ENCODE results near the gene NCOA1. TPM values are rescaled to one million over a fixed set of nuclear protein-coding genes. Genes with fewer than 3 reads are reported as not detected.

Gene NCOA1
- total RNA-seq, 1 experiment from 2014 or later, result 11.6 TPM

- no peak for TF ChIP-seq EZH2 (IDR thresholded peaks at IDR 0.05; ENCODE audit: low read depth)
- TF ChIP-seq, protein P1, sequence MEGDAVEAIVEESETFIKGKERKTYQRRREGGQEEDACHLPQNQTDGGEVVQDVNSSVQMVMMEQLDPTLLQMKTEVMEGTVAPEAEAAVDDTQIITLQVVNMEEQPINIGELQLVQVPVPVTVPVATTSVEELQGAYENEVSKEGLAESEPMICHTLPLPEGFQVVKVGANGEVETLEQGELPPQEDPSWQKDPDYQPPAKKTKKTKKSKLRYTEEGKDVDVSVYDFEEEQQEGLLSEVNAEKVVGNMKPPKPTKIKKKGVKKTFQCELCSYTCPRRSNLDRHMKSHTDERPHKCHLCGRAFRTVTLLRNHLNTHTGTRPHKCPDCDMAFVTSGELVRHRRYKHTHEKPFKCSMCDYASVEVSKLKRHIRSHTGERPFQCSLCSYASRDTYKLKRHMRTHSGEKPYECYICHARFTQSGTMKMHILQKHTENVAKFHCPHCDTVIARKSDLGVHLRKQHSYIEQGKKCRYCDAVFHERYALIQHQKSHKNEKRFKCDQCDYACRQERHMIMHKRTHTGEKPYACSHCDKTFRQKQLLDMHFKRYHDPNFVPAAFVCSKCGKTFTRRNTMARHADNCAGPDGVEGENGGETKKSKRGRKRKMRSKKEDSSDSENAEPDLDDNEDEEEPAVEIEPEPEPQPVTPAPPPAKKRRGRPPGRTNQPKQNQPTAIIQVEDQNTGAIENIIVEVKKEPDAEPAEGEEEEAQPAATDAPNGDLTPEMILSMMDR (conservative IDR thresholded peaks at IDR 0.05), result no peak
- no peaks in the 10 kb centered on the region; the same call in 1 of the 2 replicates for H3K9me3 ChIP-seq (ENCODE audit: insufficient read depth, low read depth)
- H3K4me3 ChIP-seq, result no peak overlapping the region
- H3F3A ChIP-seq (ENCODE audit: insufficient read depth, low read depth), result no peaks in the 10 kb centered on the region
- BruUV-seq (replicated peaks), result no TSS peak
- no peaks in the 10 kb centered on the region for H3K4me1 ChIP-seq (replicated peaks; ENCODE audit: insufficient read depth)
- ChIA-PET POLR2A (ENCODE audit: unreplicated experiment) (interaction anchor here (0.6 kb wide), 1 partner anchor 60 kb away, joined by 6 read pairs; no protein-coding TSS in a partner anchor), CTCF (no interaction called here)
- intact Hi-C loops (cut with micrococcal nuclease; ENCODE audit: unreplicated experiment), result no loop called here
- H3K9me2 ChIP-seq (ENCODE audit: insufficient read depth), result no peaks in the 10 kb centered on the region
- H4K20me1 ChIP-seq (ENCODE audit: insufficient read depth), result no peaks in the 10 kb centered on the region
- DNase-seq, result no peak
- H3K4me2 ChIP-seq, result no peak overlapping the region
- no peak overlapping the region for H3K27ac ChIP-seq
- no peak overlapping the region for H2AFZ ChIP-seq
- H3K79me2 ChIP-seq (ENCODE audit: low read depth), result no peaks in the 10 kb centered on the region
- H3K36me3 ChIP-seq (ENCODE audit: low read depth), result no peaks in the 10 kb centered on the region
- no peaks in the 10 kb centered on the region for H3K27me3 ChIP-seq (ENCODE audit: insufficient read depth, low read depth)
Observed at GRCh38 chr2:24571828-24572442, 80.9 kb downstream of the NCOA1 start.

DNA sequence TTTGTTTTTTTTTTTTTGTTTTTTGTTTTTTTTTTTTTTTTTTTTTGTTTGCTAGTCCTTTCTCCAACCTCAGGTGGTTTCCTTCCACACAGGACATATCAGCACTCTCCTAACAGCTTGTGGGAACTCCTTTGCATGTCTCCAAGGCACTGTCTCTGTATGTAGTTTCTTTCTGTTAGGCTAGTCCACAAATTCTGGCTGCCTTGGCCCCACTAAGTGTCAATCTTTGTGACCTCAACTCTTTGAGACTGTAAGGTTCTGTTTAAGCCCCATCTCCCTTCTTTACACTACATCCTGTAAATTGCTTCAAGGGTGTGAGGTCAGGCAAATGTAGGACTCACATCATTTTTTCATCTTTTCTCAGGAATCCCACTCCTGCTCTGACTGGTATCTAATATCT lies 85.1 kb downstream of the NCOA1 start:
- TF ChIP-seq, protein P1 (conservative IDR thresholded peaks at IDR 0.05), result no peak
- no peak for TF ChIP-seq EZH2 (IDR thresholded peaks at IDR 0.05; ENCODE audit: low read depth)
- ChIA-PET POLR2A (ENCODE audit: unreplicated experiment) (no interaction called here), CTCF (no interaction called here)
- Histone ChIP-seq H3K27ac (no peak overlapping the region), H3K27me3 (ENCODE audit: insufficient read depth, low read depth) (no peaks in the 10 kb centered on the region), H3K4me1 (replicated peaks; ENCODE audit: insufficient read depth) (no peaks in the 10 kb centered on the region), H3K4me2 (no peak overlapping the region), H3K79me2 (ENCODE audit: low read depth) (no peaks in the 10 kb centered on the region), H3K36me3 (ENCODE audit: low read depth) (no peaks in the 10 kb centered on the region), H3K9me2 (ENCODE audit: insufficient read depth) (no peaks in the 10 kb centered on the region), H2AFZ (no peak overlapping the region), H3F3A (ENCODE audit: insufficient read depth, low read depth) (no peaks in the 10 kb centered on the region), H3K4me3 (no peak overlapping the region), H4K20me1 (ENCODE audit: insufficient read depth) (no peaks in the 10 kb centered on the region), H3K9me3 (ENCODE audit: insufficient read depth, low read depth) (no peaks in the 10 kb centered on the region; the same call in 1 of the 2 replicates)
- no TSS peak for BruUV-seq (replicated peaks)
- no peak for DNase-seq
- intact Hi-C loops (cut with micrococcal nuclease; ENCODE audit: unreplicated experiment), result no loop called here

DNA sequence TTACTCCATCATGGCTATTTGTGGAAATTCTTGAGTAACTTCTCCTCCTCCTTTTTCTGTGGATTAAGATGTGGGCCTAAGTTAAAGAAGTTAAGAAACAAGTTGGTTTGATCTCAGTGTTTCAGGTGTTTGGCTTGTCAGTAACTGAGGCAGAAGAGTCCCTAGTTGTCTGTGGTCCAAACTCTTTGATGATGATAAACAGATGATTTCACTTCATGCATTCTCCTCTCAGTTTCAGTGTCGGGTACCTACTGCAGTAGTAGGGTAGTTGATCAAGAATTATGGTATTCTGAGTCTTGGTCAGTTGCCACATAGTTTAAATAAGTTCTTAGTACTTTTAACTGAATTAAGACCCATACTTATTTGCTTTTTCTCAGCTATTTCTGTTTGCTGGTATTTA lies 85.6 kb downstream of the NCOA1 start:
- Histone ChIP-seq H3K9me3 (ENCODE audit: insufficient read depth, low read depth) (no peaks in the 10 kb centered on the region; the same call in 1 of the 2 replicates), H2AFZ (no peak overlapping the region), H3K4me3 (no peak overlapping the region), H4K20me1 (ENCODE audit: insufficient read depth) (no peaks in the 10 kb centered on the region), H3K27ac (no peak overlapping the region), H3K9me2 (ENCODE audit: insufficient read depth) (no peaks in the 10 kb centered on the region), H3K4me1 (replicated peaks; ENCODE audit: insufficient read depth) (no peaks in the 10 kb centered on the region), H3K27me3 (ENCODE audit: insufficient read depth, low read depth) (no peaks in the 10 kb centered on the region), H3K79me2 (ENCODE audit: low read depth) (no peaks in the 10 kb centered on the region), H3F3A (ENCODE audit: insufficient read depth, low read depth) (no peaks in the 10 kb centered on the region), H3K36me3 (ENCODE audit: low read depth) (no peaks in the 10 kb centered on the region), H3K4me2 (no peak overlapping the region)
- BruUV-seq (replicated peaks), result no TSS peak
- TF ChIP-seq, protein P1 (conservative IDR thresholded peaks at IDR 0.05), result no peak
- no peak for TF ChIP-seq EZH2 (IDR thresholded peaks at IDR 0.05; ENCODE audit: low read depth)
- intact Hi-C loops (cut with micrococcal nuclease; ENCODE audit: unreplicated experiment), result no loop called here
- no peak for DNase-seq
- POLR2A ChIA-PET (ENCODE audit: unreplicated experiment), result no interaction called here
- CTCF ChIA-PET, result no interaction called here
